Neural progenitor cell (in vitro differentiated cells): ENCODE measurements around the gene SMAD6. TPM values are rescaled to one million over a fixed set of nuclear protein-coding genes. Genes with fewer than 3 reads are reported as not detected.

Experiments used
- DNase-seq: peaks from one replicate; pipeline ENCODE4 v3.0.0-alpha.2; 2016; ENCODE audit warnings: low spot score
- H2AFZ ChIP-seq: fragments of 200-600 bp; sonication (generic); replicated peaks from 2 replicates; pipeline ENCODE4 v1.6.1; 2016; ENCODE audit warnings: antibody characterized with exemption
- H3F3A ChIP-seq: fragments of 200-600 bp; sonication (generic); 2 replicates; pipeline ENCODE4 v1.6.1; 2016; ENCODE audit warnings: antibody characterized with exemption, low read depth
- H3K27ac ChIP-seq: fragments of 200-600 bp; sonication (generic); 2 replicates; pipeline ENCODE4 v1.5.1; 2016; ENCODE audit warnings: mild to moderate bottlenecking
- H3K27me3 ChIP-seq: fragments of 200-600 bp; sonication (generic); 2 replicates; pipeline ENCODE4 v1.6.1; 2016; ENCODE audit warnings: mild to moderate bottlenecking, moderate library complexity
- H3K36me3 ChIP-seq: fragments of 200-600 bp; sonication (generic); 2 replicates; pipeline ENCODE4 v1.5.1; 2016
- H3K4me1 ChIP-seq: fragments of 200-600 bp; sonication (generic); 2 replicates; pipeline ENCODE4 v1.6.1; 2016; ENCODE audit warnings: mixed run types
- H3K4me2 ChIP-seq: fragments of 200-600 bp; sonication (generic); 2 replicates; pipeline ENCODE4 v1.6.1; 2016
- H3K4me3 ChIP-seq: fragments of 200-600 bp; sonication (generic); 2 replicates; pipeline ENCODE4 v1.5.1; 2016
- H3K79me2 ChIP-seq: fragments of 200-600 bp; sonication (generic); 2 replicates; pipeline ENCODE4 v1.6.1; 2016; ENCODE audit warnings: low read depth
- H3K9ac ChIP-seq: fragments of 200-600 bp; sonication (generic); 2 replicates; pipeline ENCODE4 v1.6.1; 2016
- H3K9me3 ChIP-seq: fragments of 200-600 bp; sonication (generic); 2 replicates; pipeline ENCODE4 v1.5.1; 2016; ENCODE audit warnings: low read depth
- H4K20me1 ChIP-seq: fragments of 200-600 bp; sonication (generic); 2 replicates; pipeline ENCODE4 v1.6.1; 2016; ENCODE audit warnings: low read depth
- H3K27ac Mint-ChIP-seq: 3 replicates; pipeline ENCODE4 v1.8.0; 2021; ENCODE audit warnings: mixed read lengths
- H3K27me3 Mint-ChIP-seq: 2 replicates; pipeline ENCODE4 v1.8.0; 2022; ENCODE audit warnings: low read depth, mild to moderate bottlenecking, inconsistent platforms, moderate library complexity, mixed read lengths; ENCODE audit not compliant: insufficient read depth
- H3K36me3 Mint-ChIP-seq: 3 replicates; pipeline ENCODE4 v1.8.0; 2021; ENCODE audit warnings: mixed read lengths
- H3K4me1 Mint-ChIP-seq: 3 replicates; pipeline ENCODE4 v1.8.0; 2021; ENCODE audit warnings: mixed read lengths
- H3K4me3 Mint-ChIP-seq: 3 replicates; pipeline ENCODE4 v1.8.0; 2021; ENCODE audit warnings: mild to moderate bottlenecking, moderate library complexity, mixed read lengths
- H3K9me3 Mint-ChIP-seq: 3 replicates; pipeline ENCODE4 v1.8.0; 2020; ENCODE audit warnings: mixed read lengths
- EZH2 ChIP-seq: fragments of 200-600 bp; sonication (generic); IDR thresholded peaks from 2 replicates; pipeline ENCODE4 v1.6.1; 2017; ENCODE audit warnings: antibody characterized with exemption, mild to moderate bottlenecking, moderate library complexity
- EZH2phosphoT487 ChIP-seq: fragments of 200-600 bp; sonication (generic); IDR thresholded peaks from 2 replicates; pipeline ENCODE4 v1.6.1; 2017; ENCODE audit warnings: antibody characterized with exemption
- total RNA-seq: library from RNA; depleted of rRNA; stranded (reverse); fragments of >200 nt; gene quantifications from 2 replicates; pipeline ENCODE4 v1.2.3, GENCODE V29; 2015; ENCODE audit warnings: low replicate concordance
- TF ChIP-seq, protein P1 (sequence below): fragments of 200-600 bp; sonication (generic); IDR thresholded peaks from 2 replicates; pipeline ENCODE4 v1.5.1; 2017; ENCODE audit warnings: antibody characterized with exemption, mild to moderate bottlenecking

Gene SMAD6
- total RNA-seq, 1 donor from 2014 or later, result 3.4 TPM

DNA sequence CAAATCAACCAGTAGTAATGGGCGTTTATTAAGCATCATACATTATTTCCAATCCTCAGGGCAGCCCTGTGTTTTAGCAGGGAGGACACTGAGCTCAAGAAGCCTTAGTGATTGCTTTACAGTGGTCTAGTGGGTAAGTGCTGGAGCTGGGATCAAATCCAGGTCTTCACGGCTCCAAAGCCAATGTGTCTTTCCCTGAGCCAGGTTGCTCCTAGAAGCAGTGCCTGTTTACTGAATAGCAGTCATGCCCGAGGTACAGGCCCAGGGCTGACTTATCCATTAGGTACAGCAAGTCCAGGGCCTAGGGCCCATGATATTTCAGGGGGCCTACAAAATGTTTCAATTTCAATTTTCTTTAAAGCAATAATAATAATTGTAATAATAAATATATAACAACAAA is 9.6 kb upstream of the SMAD6 start:
- Histone ChIP-seq H3K79me2 (no peaks in the 10 kb centered on the region), H2AFZ (no peak overlapping the region), H3K9ac (no peak overlapping the region), H3K4me1 (no peaks in the 10 kb centered on the region), H3K27me3 (no peaks in the 10 kb centered on the region), H3F3A (no peaks in the 10 kb centered on the region), H3K9me3 (no peaks in the 10 kb centered on the region), H3K36me3 (no peaks in the 10 kb centered on the region), H4K20me1 (no peaks in the 10 kb centered on the region), H3K4me2 (no peak overlapping the region), H3K27ac (no peak overlapping the region), H3K4me3 (no peak overlapping the region)
- Mint-ChIP-seq H3K27ac (peak overlapping the region; percentile 78), H3K4me1 (peaks cover 17% of the 10 kb centered on the region), H3K9me3 (no peaks in the 10 kb centered on the region), H3K4me3 (no peak overlapping the region), H3K27me3 (peaks cover 3% of the 10 kb centered on the region), H3K36me3 (no peaks in the 10 kb centered on the region)
- no peak for TF ChIP-seq EZH2phosphoT487
- TF ChIP-seq EZH2, result no peak
- TF ChIP-seq, protein P1, sequence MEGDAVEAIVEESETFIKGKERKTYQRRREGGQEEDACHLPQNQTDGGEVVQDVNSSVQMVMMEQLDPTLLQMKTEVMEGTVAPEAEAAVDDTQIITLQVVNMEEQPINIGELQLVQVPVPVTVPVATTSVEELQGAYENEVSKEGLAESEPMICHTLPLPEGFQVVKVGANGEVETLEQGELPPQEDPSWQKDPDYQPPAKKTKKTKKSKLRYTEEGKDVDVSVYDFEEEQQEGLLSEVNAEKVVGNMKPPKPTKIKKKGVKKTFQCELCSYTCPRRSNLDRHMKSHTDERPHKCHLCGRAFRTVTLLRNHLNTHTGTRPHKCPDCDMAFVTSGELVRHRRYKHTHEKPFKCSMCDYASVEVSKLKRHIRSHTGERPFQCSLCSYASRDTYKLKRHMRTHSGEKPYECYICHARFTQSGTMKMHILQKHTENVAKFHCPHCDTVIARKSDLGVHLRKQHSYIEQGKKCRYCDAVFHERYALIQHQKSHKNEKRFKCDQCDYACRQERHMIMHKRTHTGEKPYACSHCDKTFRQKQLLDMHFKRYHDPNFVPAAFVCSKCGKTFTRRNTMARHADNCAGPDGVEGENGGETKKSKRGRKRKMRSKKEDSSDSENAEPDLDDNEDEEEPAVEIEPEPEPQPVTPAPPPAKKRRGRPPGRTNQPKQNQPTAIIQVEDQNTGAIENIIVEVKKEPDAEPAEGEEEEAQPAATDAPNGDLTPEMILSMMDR, result no peak
- no peak for DNase-seq

DNA sequence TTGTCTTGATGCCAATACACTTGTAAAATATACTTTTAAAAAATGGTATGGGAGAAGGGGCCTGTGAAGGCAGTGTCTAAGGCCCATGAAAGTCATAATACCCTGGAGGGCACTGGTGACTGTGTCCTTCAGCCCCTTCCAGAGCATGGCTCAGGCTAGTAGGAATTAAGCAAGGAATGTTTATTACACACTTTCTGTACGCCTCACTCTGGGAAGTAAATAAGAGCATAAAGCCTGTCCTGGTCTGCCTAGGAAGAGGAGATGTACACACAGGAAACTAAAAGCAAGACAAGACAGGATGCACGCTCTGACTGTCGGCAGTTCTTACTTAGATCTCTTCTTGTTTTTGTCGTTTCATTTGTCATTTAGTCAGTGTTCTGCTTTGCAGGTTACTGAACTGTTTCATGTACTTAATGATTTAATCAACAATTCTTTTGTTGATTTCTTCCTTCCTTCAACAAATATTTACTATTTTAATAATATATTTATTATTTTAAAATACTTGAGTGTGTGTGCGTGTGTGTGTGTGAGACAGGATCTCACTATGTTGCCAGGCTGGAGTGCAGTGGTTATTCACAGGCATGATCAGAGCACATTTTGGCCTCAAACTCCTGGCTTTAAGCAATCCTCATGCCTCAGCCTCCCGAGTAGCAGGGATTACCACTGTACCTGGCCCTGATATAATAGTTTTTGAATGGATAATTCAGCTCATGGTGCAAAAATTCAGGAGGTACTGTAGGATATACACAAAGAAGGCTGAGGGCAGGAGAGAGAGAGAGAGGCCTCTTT is 9.0 kb upstream of the SMAD6 start:
- Mint-ChIP-seq H3K27me3 (peaks cover 1% of the 10 kb centered on the region), H3K36me3 (no peaks in the 10 kb centered on the region), H3K4me1 (peaks cover 18% of the 10 kb centered on the region), H3K9me3 (no peaks in the 10 kb centered on the region), H3K4me3 (no peak overlapping the region), H3K27ac (no peak overlapping the region)
- H3K27me3 ChIP-seq, result no peaks in the 10 kb centered on the region
- no peak for DNase-seq
- no peaks in the 10 kb centered on the region for H3K36me3 ChIP-seq
- no peaks in the 10 kb centered on the region for H3F3A ChIP-seq
- H2AFZ ChIP-seq, result no peak overlapping the region
- H3K79me2 ChIP-seq, result no peaks in the 10 kb centered on the region
- no peak for TF ChIP-seq EZH2
- TF ChIP-seq, protein P1, result no peak
- no peak for TF ChIP-seq EZH2phosphoT487
- H3K4me3 ChIP-seq, result no peak overlapping the region
- no peaks in the 10 kb centered on the region for H4K20me1 ChIP-seq
- no peaks in the 10 kb centered on the region for H3K9me3 ChIP-seq
- H3K4me2 ChIP-seq, result no peak overlapping the region
- H3K4me1 ChIP-seq, result no peaks in the 10 kb centered on the region
- no peak overlapping the region for H3K27ac ChIP-seq
- H3K9ac ChIP-seq, result no peak overlapping the region

GRCh38 chr15:66696770-66697169 is 5.3 kb upstream of the SMAD6 start:
- H3F3A ChIP-seq, result peaks cover 23% of the 10 kb centered on the region
- no peaks in the 10 kb centered on the region for H4K20me1 ChIP-seq
- H3K27me3 ChIP-seq, result peaks cover 11% of the 10 kb centered on the region
- no peaks in the 10 kb centered on the region for H3K36me3 ChIP-seq
- H3K9me3 ChIP-seq, result no peaks in the 10 kb centered on the region
- no peak overlapping the region for H3K4me3 ChIP-seq
- no peak overlapping the region for H3K27ac ChIP-seq
- Mint-ChIP-seq H3K9me3 (no peaks in the 10 kb centered on the region), H3K4me3 (no peak overlapping the region), H3K27me3 (no peaks in the 10 kb centered on the region), H3K36me3 (no peaks in the 10 kb centered on the region), H3K27ac (no peak overlapping the region), H3K4me1 (peaks cover 28% of the 10 kb centered on the region)
- H2AFZ ChIP-seq, result no peak overlapping the region
- H3K4me2 ChIP-seq, result no peak overlapping the region
- H3K9ac ChIP-seq, result no peak overlapping the region
- TF ChIP-seq, protein P1, result no peak
- no peak for TF ChIP-seq EZH2phosphoT487
- TF ChIP-seq EZH2, result no peak
- DNase-seq, result no peak
- no peaks in the 10 kb centered on the region for H3K79me2 ChIP-seq
- peaks cover 4% of the 10 kb centered on the region for H3K4me1 ChIP-seq
